Sigmoid colon (tissue), 4 donors: ENCODE results near the gene PAQR4.

Experiments used
- CTCF ChIP-seq, 4 experiments: fragments of 450-650 bp in 3 of 4; fragments of 200-600 bp in 1 of 4; IDR thresholded peaks; one replicate each; pipeline ENCODE4 v1.5.1; 2016 to 2019; ENCODE audit warnings: antibody characterized with exemption in 4 of 4, mild to moderate bottlenecking in 3 of 4, moderate library complexity in 2 of 4
- POLR2A ChIP-seq, 2 donors: fragments of 450-650 bp; IDR thresholded peaks; one replicate each; pipeline ENCODE4 v1.6.1; 2016; ENCODE audit warnings: antibody characterized with exemption in 2 of 2, mild to moderate bottlenecking in 2 of 2, moderate library complexity in 2 of 2
- POLR2AphosphoS5 ChIP-seq, 4 donors: sonication (generic); formaldehyde crosslinking; IDR thresholded peaks; one replicate each; pipeline ENCODE4 v1.6.1; 2017; ENCODE audit warnings: antibody characterized with exemption in 4 of 4

DNA sequence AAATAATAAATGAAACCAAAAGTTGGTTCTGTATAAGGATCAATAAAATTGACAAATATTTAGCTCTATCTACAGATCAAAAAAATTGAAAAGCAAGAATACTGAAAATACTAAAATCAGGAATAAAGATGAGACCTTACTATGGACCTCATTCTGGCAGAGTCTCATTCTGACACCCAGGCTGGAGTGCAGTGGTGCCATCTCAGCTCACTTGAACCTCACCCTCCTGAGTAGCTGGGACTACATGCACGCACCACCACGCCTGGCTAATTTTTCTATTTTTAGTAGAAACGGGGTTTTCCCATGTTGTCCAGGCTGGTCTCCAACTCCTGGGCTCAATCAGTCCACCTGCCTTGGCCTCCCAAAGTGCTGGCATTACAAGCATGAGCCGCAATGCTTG, 27.1 kb upstream of the PAQR4 start:
- no peak for TF ChIP-seq CTCF (IDR thresholded peaks at IDR 0.05)
- no peak for TF ChIP-seq POLR2A (IDR thresholded peaks at IDR 0.05)
- TF ChIP-seq POLR2AphosphoS5 (IDR thresholded peaks at IDR 0.05), result no peak
